Breast epithelium (tissue), 3 donors: ENCODE results near the gene DCN.

ENCODE experiments used
- CTCF ChIP-seq, 3 donors: fragments of 450-650 bp; IDR thresholded peaks; one replicate each; pipeline ENCODE4 v1.5.1; 2016 to 2017; ENCODE audit warnings: antibody characterized with exemption in 3 of 3, mild to moderate bottlenecking in 3 of 3, moderate library complexity in 3 of 3
- POLR2AphosphoS5 ChIP-seq, 3 donors: sonication (generic); formaldehyde crosslinking; IDR thresholded peaks; one replicate each; pipeline ENCODE4 v1.6.1; 2017; ENCODE audit warnings: antibody characterized with exemption in 3 of 3

GRCh38 chr12:91142221-91142631 is 40.4 kb downstream of the DCN start:
- TF ChIP-seq CTCF (IDR thresholded peaks at IDR 0.05): no peak
- TF ChIP-seq POLR2AphosphoS5 (IDR thresholded peaks at IDR 0.05): no peak
